H9 (cell line): ENCODE data around the gene SLC25A22. TPM values are rescaled to one million over a fixed set of nuclear protein-coding genes. Genes with fewer than 3 reads are reported as not detected.

Experiments
- DNase-seq: peaks from one replicate; pipeline ENCODE4 v3.0.0-alpha.2; 2017
- H2AFZ ChIP-seq: one replicate; pipeline ENCODE4 v1.6.1; 2013; ENCODE audit warnings: mild to moderate bottlenecking, low read length, control low read depth, moderate library complexity
- H2AK5ac ChIP-seq: 2 replicates; pipeline ENCODE4 v1.6.1; 2013; ENCODE audit warnings: low read length, control low read depth, mixed read lengths; ENCODE audit not compliant: insufficient read length
- H2BK120ac ChIP-seq: one replicate; pipeline ENCODE4 v1.6.1; 2013; ENCODE audit warnings: low read depth, mild to moderate bottlenecking, low read length, control low read depth, inconsistent platforms; ENCODE audit not compliant: poor library complexity, severe bottlenecking
- H2BK12ac ChIP-seq: 2 replicates; pipeline ENCODE4 v1.6.1; 2013; ENCODE audit warnings: low read length, control low read depth, mixed read lengths, low read depth; ENCODE audit not compliant: insufficient read length
- H2BK15ac ChIP-seq: 2 replicates; pipeline ENCODE4 v1.6.1; 2013; ENCODE audit warnings: low read depth, low read length, control low read depth
- H2BK20ac ChIP-seq: one replicate; pipeline ENCODE4 v1.6.1; 2013; ENCODE audit warnings: low read depth, mild to moderate bottlenecking, low read length, control low read depth, inconsistent platforms; ENCODE audit not compliant: poor library complexity, severe bottlenecking
- H2BK5ac ChIP-seq: 2 replicates; pipeline ENCODE4 v1.6.1; 2013; ENCODE audit warnings: low read length, control low read depth, mixed read lengths; ENCODE audit not compliant: insufficient read length
- H3K14ac ChIP-seq: 2 replicates; pipeline ENCODE4 v1.6.1; 2013; ENCODE audit warnings: low read length, control low read depth; ENCODE audit not compliant: insufficient read depth
- H3K18ac ChIP-seq: 2 replicates; pipeline ENCODE4 v1.6.1; 2013; ENCODE audit warnings: low read depth, mild to moderate bottlenecking, mixed read lengths, low read length, control low read depth; ENCODE audit not compliant: insufficient read length
- H3K23ac ChIP-seq: 2 replicates; pipeline ENCODE4 v1.6.1; 2013; ENCODE audit warnings: low read length, control low read depth, mixed read lengths, low read depth; ENCODE audit not compliant: insufficient read length
- H3K23me2 ChIP-seq: 2 replicates; pipeline ENCODE4 v1.6.1; 2013; ENCODE audit warnings: low read depth, mild to moderate bottlenecking, mixed read lengths, low read length, control low read depth; ENCODE audit not compliant: insufficient read length, poor library complexity, severe bottlenecking
- H3K27ac ChIP-seq: 2 replicates; pipeline ENCODE4 v1.5.1; 2013; ENCODE audit warnings: low read length, control low read depth, mixed read lengths, low read depth; ENCODE audit not compliant: insufficient read length
- H3K27me3 ChIP-seq: 2 replicates; pipeline ENCODE4 v1.6.1; 2013; ENCODE audit warnings: low read length, control low read depth, inconsistent platforms; ENCODE audit not compliant: insufficient read depth
- H3K4ac ChIP-seq: 2 replicates; pipeline ENCODE4 v1.6.1; 2013; ENCODE audit warnings: low read depth, mild to moderate bottlenecking, control low read depth, inconsistent platforms, low read length, moderate library complexity
- H3K4me1 ChIP-seq: 2 replicates; pipeline ENCODE4 v1.6.1; 2013; ENCODE audit warnings: low read length, control low read depth, inconsistent platforms; ENCODE audit not compliant: insufficient read depth
- H3K4me2 ChIP-seq: 2 replicates; pipeline ENCODE4 v1.6.1; 2013; ENCODE audit warnings: low read length, control low read depth, mixed read lengths; ENCODE audit not compliant: insufficient read length, insufficient read depth
- H3K56ac ChIP-seq: 2 replicates; pipeline ENCODE4 v1.6.1; 2013; ENCODE audit warnings: low read depth, mild to moderate bottlenecking, mixed read lengths, low read length, control low read depth; ENCODE audit not compliant: insufficient read length
- H3K79me1 ChIP-seq: 2 replicates; pipeline ENCODE4 v1.6.1; 2013; ENCODE audit warnings: low read depth, mild to moderate bottlenecking, moderate library complexity, low read length, control low read depth, inconsistent platforms; ENCODE audit not compliant: insufficient read depth, poor library complexity, severe bottlenecking
- H3K79me2 ChIP-seq: 2 replicates; pipeline ENCODE4 v1.6.1; 2013; ENCODE audit warnings: low read length, control low read depth, inconsistent platforms; ENCODE audit not compliant: insufficient read depth
- H3K9ac ChIP-seq: 2 replicates; pipeline ENCODE4 v1.6.1; 2013; ENCODE audit warnings: low read length, control low read depth, mixed read lengths; ENCODE audit not compliant: insufficient read length; ENCODE audit errors: extremely low read depth
- H3K9me3 ChIP-seq: one replicate; pipeline ENCODE4 v1.6.1; 2013; ENCODE audit warnings: low read depth, low read length, inconsistent platforms; ENCODE audit not compliant: control insufficient read depth
- H3T11ph ChIP-seq: one replicate; pipeline ENCODE4 v1.6.1; 2013; ENCODE audit warnings: mild to moderate bottlenecking, low read length, control low read depth, inconsistent platforms
- H4K20me1 ChIP-seq: one replicate; pipeline ENCODE4 v1.6.1; 2013; ENCODE audit not compliant: control insufficient read depth, insufficient read length, insufficient read depth
- H4K5ac ChIP-seq: 2 replicates; pipeline ENCODE4 v1.6.1; 2013; ENCODE audit warnings: low read depth, mild to moderate bottlenecking, mixed read lengths, low read length, control low read depth; ENCODE audit not compliant: insufficient read length
- H4K8ac ChIP-seq: replicated peaks from 2 replicates; pipeline ENCODE4 v1.6.1; 2013; ENCODE audit warnings: low read length, control low read depth, mixed read lengths, low read depth; ENCODE audit not compliant: insufficient read length
- H4K91ac ChIP-seq: 2 replicates; pipeline ENCODE4 v1.6.1; 2013; ENCODE audit warnings: low read depth, mild to moderate bottlenecking, moderate library complexity, mixed read lengths, low read length, control low read depth; ENCODE audit not compliant: insufficient read length
- H3K27ac Mint-ChIP-seq, 3 experiments: 2 replicates in 2 of 3; 3 replicates in 1 of 3; pipeline ENCODE4 v1.8.0; 2020 to 2021; ENCODE audit warnings: mixed read lengths in 3 of 3, mild to moderate bottlenecking in 1 of 3, moderate library complexity in 1 of 3
- H3K27me3 Mint-ChIP-seq: 2 replicates; pipeline ENCODE4 v1.8.0; 2021; ENCODE audit warnings: low read depth, mild to moderate bottlenecking, moderate library complexity, mixed read lengths
- H3K36me3 Mint-ChIP-seq, 3 experiments: 2 replicates in 2 of 3; 3 replicates in 1 of 3; pipeline ENCODE4 v1.8.0; 2020 to 2021; ENCODE audit warnings: low read depth in 3 of 3, mixed read lengths in 3 of 3; ENCODE audit not compliant: insufficient read depth in 1 of 3
- H3K4me1 Mint-ChIP-seq, 2 experiments: 2 replicates each; pipeline ENCODE4 v1.8.0; 2020; ENCODE audit warnings: mixed read lengths in 2 of 2
- H3K4me3 Mint-ChIP-seq, 2 experiments: 2 replicates in 1 of 2; 3 replicates in 1 of 2; pipeline ENCODE4 v1.8.0; 2020 to 2021; ENCODE audit warnings: mild to moderate bottlenecking in 2 of 2, mixed read lengths in 2 of 2, moderate library complexity in 1 of 2
- H3K9me3 Mint-ChIP-seq, 2 experiments: 2 replicates in 1 of 2; 3 replicates in 1 of 2; pipeline ENCODE4 v1.8.0; 2020; ENCODE audit warnings: mild to moderate bottlenecking in 2 of 2, mixed read lengths in 2 of 2, moderate library complexity in 1 of 2
- WGBS: extraction: QIAGEN DNeasy Blood & Tissue Kit; methylation state at CpG from one replicate; pipeline ENCODE4 v1.1.7; 2013; ENCODE audit warnings: missing lambda C conversion rate, low lambda C conversion rate, mixed read lengths; ENCODE audit not compliant: insufficient read length; ENCODE audit errors: extremely low coverage; 5-methylcytosine and 5-hydroxymethylcytosine counted together
- total RNA-seq: library from RNA; stranded (reverse); gene quantifications from 2 replicates; pipeline ENCODE4 v1.2.1, GENCODE V29; 2021
- TF ChIP-seq, protein P1 (sequence below): fragments of 200-600 bp; sonication (generic); conservative IDR thresholded peaks from 3 replicates; pipeline ENCODE4 v1.8.0; 2021; ENCODE audit warnings: antibody characterized with exemption, mild to moderate bottlenecking

Gene SLC25A22
- total RNA-seq, 1 experiment from 2014 or later = 51.9 TPM

GRCh38 chr11:833849-834311 lies 35.8 kb upstream of the SLC25A22 start:
- H2BK20ac ChIP-seq = no peak overlapping the region
- H4K8ac ChIP-seq = no peak overlapping the region
- no peak overlapping the region for H3K23ac ChIP-seq
- no peak overlapping the region for H3K4ac ChIP-seq
- H3K4me2 ChIP-seq = peak overlapping the region; percentile 57
- no peak overlapping the region for H3K14ac ChIP-seq
- no peak overlapping the region for H3K9ac ChIP-seq
- peak overlapping the region; percentile 65 to 79 for H3K4me3 Mint-ChIP-seq
- H2BK15ac ChIP-seq = no peak overlapping the region
- no peak overlapping the region for H4K5ac ChIP-seq
- TF ChIP-seq, protein P1, sequence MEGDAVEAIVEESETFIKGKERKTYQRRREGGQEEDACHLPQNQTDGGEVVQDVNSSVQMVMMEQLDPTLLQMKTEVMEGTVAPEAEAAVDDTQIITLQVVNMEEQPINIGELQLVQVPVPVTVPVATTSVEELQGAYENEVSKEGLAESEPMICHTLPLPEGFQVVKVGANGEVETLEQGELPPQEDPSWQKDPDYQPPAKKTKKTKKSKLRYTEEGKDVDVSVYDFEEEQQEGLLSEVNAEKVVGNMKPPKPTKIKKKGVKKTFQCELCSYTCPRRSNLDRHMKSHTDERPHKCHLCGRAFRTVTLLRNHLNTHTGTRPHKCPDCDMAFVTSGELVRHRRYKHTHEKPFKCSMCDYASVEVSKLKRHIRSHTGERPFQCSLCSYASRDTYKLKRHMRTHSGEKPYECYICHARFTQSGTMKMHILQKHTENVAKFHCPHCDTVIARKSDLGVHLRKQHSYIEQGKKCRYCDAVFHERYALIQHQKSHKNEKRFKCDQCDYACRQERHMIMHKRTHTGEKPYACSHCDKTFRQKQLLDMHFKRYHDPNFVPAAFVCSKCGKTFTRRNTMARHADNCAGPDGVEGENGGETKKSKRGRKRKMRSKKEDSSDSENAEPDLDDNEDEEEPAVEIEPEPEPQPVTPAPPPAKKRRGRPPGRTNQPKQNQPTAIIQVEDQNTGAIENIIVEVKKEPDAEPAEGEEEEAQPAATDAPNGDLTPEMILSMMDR = no peak
- H3T11ph ChIP-seq = no peak overlapping the region
- H3K36me3 Mint-ChIP-seq = peaks cover 8 to 31% (median 22%) of the 10 kb centered on the region in 3 experiments; a peak in 6 of 7 replicates
- H3K4me1 Mint-ChIP-seq = peaks cover 23 to 37% of the 10 kb centered on the region in 2 experiments
- peaks cover 22% of the 10 kb centered on the region for H3K27me3 Mint-ChIP-seq
- no peak overlapping the region for H2BK5ac ChIP-seq
- H3K18ac ChIP-seq = no peak overlapping the region
- H3K56ac ChIP-seq = no peak overlapping the region
- H2BK12ac ChIP-seq = no peak overlapping the region
- no peak overlapping the region for H2AK5ac ChIP-seq
- H3K79me2 ChIP-seq = no peaks in the 10 kb centered on the region
- no peak overlapping the region for H4K91ac ChIP-seq
- no peaks in the 10 kb centered on the region; the same call in 1 of the 2 replicates for H3K4me1 ChIP-seq
- no peak overlapping the region for H3K27ac Mint-ChIP-seq
- H3K27ac ChIP-seq = no peak overlapping the region
- no peak for DNase-seq
- H3K27me3 ChIP-seq = peaks cover 9% of the 10 kb centered on the region; the same call in 1 of the 2 replicates
- no peaks in the 10 kb centered on the region for H4K20me1 ChIP-seq
- H3K79me1 ChIP-seq = no peaks in the 10 kb centered on the region
- H2AFZ ChIP-seq = no peak overlapping the region
- no peaks in the 10 kb centered on the region for H3K9me3 ChIP-seq
- WGBS = no CpG with 5 or more reads among the region's 9 CpGs
- no peaks in the 10 kb centered on the region for H3K9me3 Mint-ChIP-seq
- H3K23me2 ChIP-seq = peaks cover 25% of the 10 kb centered on the region
- H2BK120ac ChIP-seq = no peak overlapping the region
